Measurements from ENCODE around the gene NUAK1.
A peak's percentile ranks its signal among the peaks of the same experiment; 100 is the strongest.

The NUAK1 gene

GRCh38 chr12:106138633-106139421 lies at the start of gene NUAK1:
Gene NUAK1 (minus strand): TSS chr12:106138954. CDS start chr12:106138653, 301 bp downstream.
- peak in 1 of 2 donors; percentile 16 for DNase-seq (ENCODE audit: low read depth in 2 of 2)

- no peak for DNase-seq (ENCODE audit: low read depth in 2 of 2)
Observed at GRCh38 chr12:106188256-106188655, 49.5 kb upstream of the NUAK1 start.

GRCh38 chr12:106187842-106188241 lies 49.1 kb upstream of the NUAK1 start:
- no peak for DNase-seq (ENCODE audit: low read depth in 2 of 2)

GRCh38 chr12:106187155-106187789 lies 48.5 kb upstream of the NUAK1 start:
- DNase-seq (ENCODE audit: low read depth in 2 of 2) = no peak

GRCh38 chr12:106183735-106184134 lies 45.0 kb upstream of the NUAK1 start:
- no peak for DNase-seq (ENCODE audit: low read depth in 2 of 2)

GRCh38 chr12:106181401-106182114 lies 42.8 kb upstream of the NUAK1 start:
- DNase-seq (ENCODE audit: low read depth in 2 of 2) = no peak

- DNase-seq (ENCODE audit: low read depth in 2 of 2) = no peak
Observed at GRCh38 chr12:106179086-106179485, 40.3 kb upstream of the NUAK1 start.

- no peak for DNase-seq (ENCODE audit: low read depth in 2 of 2)
Observed at GRCh38 chr12:106178562-106178961, 39.8 kb upstream of the NUAK1 start.

- DNase-seq (ENCODE audit: low read depth in 2 of 2) = no peak
Observed at GRCh38 chr12:106176560-106176959, 37.8 kb upstream of the NUAK1 start.

GRCh38 chr12:106174876-106175275 lies 36.1 kb upstream of the NUAK1 start:
- DNase-seq (ENCODE audit: low read depth in 2 of 2) = no peak

GRCh38 chr12:106173442-106173841 lies 34.7 kb upstream of the NUAK1 start:
- no peak for DNase-seq (ENCODE audit: low read depth in 2 of 2)

GRCh38 chr12:106171117-106171750 lies 32.5 kb upstream of the NUAK1 start:
- DNase-seq (ENCODE audit: low read depth in 2 of 2) = no peak

- DNase-seq (ENCODE audit: low read depth in 2 of 2) = no peak
Observed at GRCh38 chr12:106170285-106170684, 31.5 kb upstream of the NUAK1 start.

- DNase-seq (ENCODE audit: low read depth in 2 of 2) = no peak
Observed at GRCh38 chr12:106163712-106164111, 25.0 kb upstream of the NUAK1 start.

GRCh38 chr12:106161491-106161890 lies 22.7 kb upstream of the NUAK1 start:
- no peak for DNase-seq (ENCODE audit: low read depth in 2 of 2)

- no peak for DNase-seq (ENCODE audit: low read depth in 2 of 2)
Observed at GRCh38 chr12:106160915-106161314, 22.2 kb upstream of the NUAK1 start.

GRCh38 chr12:106157802-106158201 lies 19.0 kb upstream of the NUAK1 start:
- no peak for DNase-seq (ENCODE audit: low read depth in 2 of 2)

- DNase-seq (ENCODE audit: low read depth in 2 of 2) = no peak
Observed at GRCh38 chr12:106154751-106155273, 16.1 kb upstream of the NUAK1 start.

GRCh38 chr12:106152334-106152733 lies 13.6 kb upstream of the NUAK1 start:
- no peak for DNase-seq (ENCODE audit: low read depth in 2 of 2)

GRCh38 chr12:106150555-106150954 lies 11.8 kb upstream of the NUAK1 start:
- no peak for DNase-seq (ENCODE audit: low read depth in 2 of 2)

GRCh38 chr12:106149096-106149784 lies 10.5 kb upstream of the NUAK1 start:
- DNase-seq (ENCODE audit: low read depth in 2 of 2) = no peak

Data from stimulated activated CD8-positive, alpha-beta memory T cell treated with anti-CD3 and anti-CD28 coated beads, Interleukin-15, amount 100 ng/mL, for 4 hours (primary cell).